GM19397 (cell line): ENCODE data around the gene THRAP3.

Experiments
- ATAC-seq: cut with Tn5 transposase; IDR thresholded peaks from one replicate; pipeline ENCODE4 v1.9.1; 2021; ENCODE audit warnings: mild to moderate bottlenecking, moderate library complexity; ENCODE audit not compliant: unreplicated experiment

THRAP3 gene

GRCh38 chr1:36287595-36287994, 63.4 kb downstream of the THRAP3 start:
- ATAC-seq: no peak

GRCh38 chr1:36295390-36295789, 71.1 kb downstream of the THRAP3 start:
- no peak for ATAC-seq

DNA sequence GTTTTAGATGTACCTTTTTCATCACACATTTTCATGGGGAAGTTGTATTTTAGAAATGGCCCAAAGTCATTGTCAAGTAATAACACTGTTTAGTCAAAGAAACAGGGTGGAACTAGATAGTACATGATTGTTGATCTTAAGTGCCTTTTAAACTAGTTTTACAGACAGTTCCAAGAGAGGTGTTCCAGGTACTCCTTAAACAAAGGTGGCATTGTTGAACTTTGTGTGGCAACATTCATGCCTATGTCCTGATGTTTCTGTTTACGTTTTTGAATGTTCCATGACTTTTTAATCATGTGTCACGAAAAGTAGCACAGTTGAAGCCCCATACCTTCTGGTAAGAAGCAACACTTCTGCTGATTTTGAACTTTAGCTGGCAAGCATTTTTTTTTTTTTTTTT, 72.8 kb downstream of the THRAP3 start:
- no peak for ATAC-seq

- no peak for ATAC-seq
These were observed 74.4 kb downstream of the THRAP3 start for GRCh38 chr1:36298640-36299039.

- no peak for ATAC-seq
These were observed 76.3 kb downstream of the THRAP3 start for GRCh38 chr1:36300526-36300925.

DNA sequence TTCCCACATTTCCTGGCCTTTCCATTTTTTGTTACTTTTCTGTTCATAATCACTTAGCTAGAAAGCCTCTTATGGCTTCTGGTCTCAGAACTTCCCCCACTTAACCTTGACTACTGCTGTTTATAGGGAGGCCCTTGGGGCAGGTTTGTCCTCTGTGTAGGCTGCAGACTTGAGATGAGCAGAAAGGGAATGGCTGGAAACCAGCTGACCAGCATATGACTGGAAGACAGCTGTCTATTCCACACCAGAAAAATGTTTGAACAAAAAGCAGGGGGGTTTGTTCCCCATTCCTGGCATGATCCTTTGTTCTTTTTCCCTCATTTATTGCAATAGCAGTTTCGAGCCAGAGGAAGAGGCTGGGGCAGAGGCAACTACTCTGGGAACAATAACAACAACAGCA, 77.0 kb downstream of the THRAP3 start:
- ATAC-seq: no peak

DNA sequence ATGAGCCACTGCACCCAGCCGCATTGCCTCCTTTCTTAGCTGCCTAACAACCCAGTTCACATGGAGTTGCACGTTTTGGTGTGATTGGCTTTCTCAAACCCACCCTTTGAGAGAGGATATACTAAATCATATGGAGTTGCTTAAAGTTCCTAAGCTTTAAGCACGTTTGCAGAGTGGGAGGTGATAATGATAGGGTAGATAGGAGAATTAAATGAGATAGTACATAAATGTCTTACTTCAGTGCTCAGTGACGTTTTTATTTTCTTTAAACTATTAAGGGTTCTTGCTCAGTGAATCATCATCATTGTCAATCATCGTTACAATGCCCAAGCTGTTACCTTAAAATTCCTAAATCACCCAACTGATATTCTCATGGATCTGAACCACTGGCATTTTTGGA, 79.0 kb downstream of the THRAP3 start:
- no peak for ATAC-seq

- ATAC-seq: no peak
These were observed 79.6 kb downstream of the THRAP3 start for GRCh38 chr1:36303650-36304360.

DNA sequence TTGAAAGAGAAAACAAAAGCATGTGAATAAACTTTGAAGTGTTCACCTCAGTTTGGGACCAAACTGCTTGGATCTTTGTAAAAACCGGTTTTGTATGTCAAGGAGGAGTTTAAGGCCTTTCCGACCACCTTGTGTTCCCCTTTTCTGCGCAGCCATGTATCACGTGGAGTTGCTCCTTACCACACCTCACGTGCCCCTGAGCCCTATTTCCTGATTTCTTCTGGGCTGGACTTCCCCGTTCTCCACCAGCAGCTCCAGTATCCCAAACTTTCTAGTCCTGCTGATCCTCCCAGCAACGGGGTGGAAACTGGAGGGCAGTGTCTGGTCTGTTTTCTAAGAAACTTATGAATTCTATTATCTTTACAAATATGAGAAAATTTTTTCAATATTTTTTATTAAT, 80.3 kb downstream of the THRAP3 start:
- no peak for ATAC-seq

DNA sequence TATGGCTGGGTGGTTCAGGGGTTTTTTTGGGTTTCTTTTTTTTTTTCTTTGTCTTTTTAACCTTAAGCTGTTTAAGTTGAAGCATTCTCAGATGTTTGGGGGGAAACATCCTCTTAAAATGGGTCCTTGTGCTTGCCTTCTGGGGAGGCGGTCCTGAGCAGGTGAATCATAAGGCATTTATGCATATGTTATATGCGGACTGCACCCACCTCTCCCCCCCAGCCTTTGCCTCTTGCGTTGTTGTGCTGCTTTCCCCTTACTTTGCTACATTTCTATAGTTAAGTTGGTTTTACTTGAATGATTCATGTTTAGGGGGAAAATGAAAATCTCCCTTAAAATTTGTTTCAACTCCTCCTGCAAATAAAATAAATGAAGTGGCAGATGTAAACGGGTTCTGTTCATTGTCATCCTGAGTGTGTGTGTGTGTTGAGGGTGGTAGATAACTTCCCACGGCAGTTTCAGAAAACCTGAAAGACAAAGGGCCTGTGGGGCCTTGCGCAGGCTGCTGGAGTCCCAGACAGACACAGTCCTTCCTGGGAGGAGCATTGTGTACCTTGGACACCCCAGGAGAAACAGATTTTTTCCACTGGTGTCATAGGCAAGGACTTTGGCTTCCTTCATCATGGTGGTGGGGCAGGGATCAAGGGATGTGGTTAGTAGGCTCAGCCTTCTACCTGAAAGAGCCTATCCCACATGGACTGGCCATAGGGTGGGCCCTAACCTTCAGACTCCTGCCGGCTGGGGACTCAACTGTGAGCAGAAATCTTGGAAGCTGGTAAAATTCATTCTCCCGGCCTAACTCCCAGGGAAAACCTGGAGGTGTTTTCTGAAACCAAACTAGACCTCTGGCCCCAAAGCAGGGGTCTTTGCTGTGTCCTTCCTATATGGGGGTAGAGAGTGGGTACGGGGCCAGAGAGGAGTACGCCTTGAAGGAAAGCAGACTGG, 81.0 kb downstream of the THRAP3 start:
- no peak for ATAC-seq

- ATAC-seq: no peak
These were observed 81.6 kb downstream of the THRAP3 start for GRCh38 chr1:36305915-36306209.

GRCh38 chr1:36306210-36306901, 82.1 kb downstream of the THRAP3 start, which contains the start of gene SH3D21:
SH3D21 (plus strand) TSS chr1:36306368; CDS start chr1:36306421, 53 bp downstream.
- ATAC-seq: peak; percentile 27

DNA sequence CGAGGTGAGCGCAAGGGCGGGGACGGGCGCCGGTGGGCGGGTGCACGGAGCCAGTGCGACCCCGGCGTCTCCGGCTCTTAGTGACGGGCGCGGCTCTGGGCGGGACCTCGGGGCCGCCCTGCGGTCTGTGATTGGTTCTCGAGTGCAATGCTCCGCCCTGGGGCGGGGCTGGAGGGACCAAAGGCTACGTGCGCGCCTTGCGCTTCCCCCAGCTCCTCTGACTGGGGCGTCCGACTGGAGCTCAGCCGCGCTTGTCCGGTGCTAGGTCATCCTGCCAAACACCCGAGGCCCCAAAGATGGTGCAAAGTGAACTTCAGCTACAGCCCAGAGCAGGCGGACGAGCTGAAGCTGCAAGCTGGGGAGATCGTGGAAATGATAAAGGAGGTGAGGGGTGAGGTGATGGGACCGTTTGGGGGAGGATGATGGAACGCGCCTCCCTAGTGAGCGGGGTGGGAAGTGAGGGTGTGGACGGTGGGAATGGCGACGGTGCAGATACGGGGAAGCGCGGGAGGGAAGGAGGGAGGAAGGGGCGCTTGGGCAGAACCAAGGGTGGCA, 82.7 kb downstream of the THRAP3 start:
- peak; percentile 97 for ATAC-seq

GRCh38 chr1:36307601-36308330, 83.5 kb downstream of the THRAP3 start:
- no peak for ATAC-seq

- no peak for ATAC-seq
These were observed 85.2 kb downstream of the THRAP3 start for GRCh38 chr1:36309397-36309796.

DNA sequence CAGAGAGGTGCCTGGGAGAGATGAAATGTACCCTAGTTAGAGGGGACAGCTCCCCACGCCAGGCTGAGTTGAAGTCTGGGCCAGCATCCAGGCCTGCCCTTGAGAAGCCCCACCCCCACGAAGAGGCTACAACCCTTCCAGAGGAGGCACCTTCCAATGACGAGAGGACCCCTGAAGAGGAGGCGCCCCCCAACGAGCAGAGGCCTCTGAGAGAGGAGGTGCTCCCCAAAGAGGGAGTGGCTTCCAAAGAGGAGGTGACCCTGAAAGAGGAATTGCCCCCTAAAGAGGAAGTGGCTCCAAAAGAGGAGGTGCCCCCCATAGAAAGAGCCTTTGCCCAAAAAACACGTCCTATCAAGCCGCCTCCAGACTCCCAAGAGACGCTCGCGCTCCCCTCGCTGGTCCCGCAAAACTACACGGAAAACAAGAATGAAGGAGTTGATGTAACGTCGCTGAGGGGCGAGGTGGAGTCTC, 96.1 kb downstream of the THRAP3 start:
- no peak for ATAC-seq

DNA sequence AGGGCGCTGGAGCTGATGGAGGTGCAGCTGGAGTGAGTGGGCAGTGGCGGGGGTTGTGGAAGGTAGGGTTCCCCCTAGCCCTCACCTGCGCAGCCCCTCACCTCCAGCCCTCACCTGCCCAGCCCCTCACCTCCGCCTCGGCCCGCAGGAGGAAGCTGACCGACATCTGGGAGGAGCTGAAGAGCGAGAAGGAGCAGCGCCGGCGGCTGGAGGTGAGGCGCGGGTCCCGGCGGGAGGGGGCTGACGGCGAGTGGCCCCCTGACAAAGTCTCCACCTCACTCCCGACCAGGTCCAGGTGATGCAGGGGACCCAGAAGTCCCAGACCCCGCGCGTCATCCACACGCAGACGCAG, 96.5 kb downstream of the THRAP3 start:
- ATAC-seq: no peak

- ATAC-seq: no peak
These were observed 97.1 kb downstream of the THRAP3 start for GRCh38 chr1:36321119-36321951.

DNA sequence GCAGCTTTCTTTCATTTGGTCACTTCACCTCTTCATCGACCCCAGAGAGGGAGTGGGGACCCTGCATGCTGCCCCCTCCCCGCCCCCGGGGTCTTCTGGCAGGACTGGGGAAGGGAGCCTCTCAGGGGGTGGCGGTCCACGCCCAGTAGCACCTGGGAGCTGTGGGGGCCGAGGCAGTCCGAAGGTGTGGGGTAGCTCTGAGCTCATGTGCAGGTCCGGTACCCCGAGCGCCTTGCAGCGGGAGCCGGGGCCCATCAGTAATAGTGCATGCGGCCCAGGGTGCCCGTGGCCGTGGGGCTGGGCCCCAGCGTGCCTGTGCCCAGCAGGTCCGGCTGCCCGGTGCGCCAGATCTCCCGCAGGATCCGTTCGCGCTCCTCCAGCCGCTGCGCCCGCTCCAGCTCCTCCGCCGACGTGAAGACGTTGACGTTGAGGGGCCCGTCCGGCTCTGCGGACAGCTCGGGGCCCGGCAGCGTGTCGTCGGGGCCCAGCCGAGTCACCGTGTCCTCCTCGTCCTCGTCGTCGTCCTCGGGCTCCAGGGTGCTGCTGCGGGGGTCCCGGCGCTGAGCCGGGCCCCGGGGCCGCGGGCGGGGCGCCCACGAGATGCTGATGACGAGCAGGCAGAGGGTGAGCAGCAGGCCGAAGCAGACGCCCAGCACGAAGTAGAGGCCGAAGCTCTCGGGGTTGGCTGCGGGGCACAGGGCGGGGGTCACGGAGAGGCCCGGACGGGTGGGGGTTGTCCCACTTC, 98.0 kb downstream of the THRAP3 start:
- ATAC-seq: no peak
